NOMO-1 treated with dmso at 0.1 percent for 144 hours (cell line): ENCODE results near the gene OLIG3.

Experiments used
- DNase-seq: peaks from one replicate; lab custom pipeline; 2025; ENCODE audit not compliant: unreplicated experiment; lab: John Stamatoyannopoulos, UW

OLIG3 gene

GRCh38 chr6:137471986-137472385 is 22.2 kb downstream of the OLIG3 start:
- DNase-seq: no peak

DNA sequence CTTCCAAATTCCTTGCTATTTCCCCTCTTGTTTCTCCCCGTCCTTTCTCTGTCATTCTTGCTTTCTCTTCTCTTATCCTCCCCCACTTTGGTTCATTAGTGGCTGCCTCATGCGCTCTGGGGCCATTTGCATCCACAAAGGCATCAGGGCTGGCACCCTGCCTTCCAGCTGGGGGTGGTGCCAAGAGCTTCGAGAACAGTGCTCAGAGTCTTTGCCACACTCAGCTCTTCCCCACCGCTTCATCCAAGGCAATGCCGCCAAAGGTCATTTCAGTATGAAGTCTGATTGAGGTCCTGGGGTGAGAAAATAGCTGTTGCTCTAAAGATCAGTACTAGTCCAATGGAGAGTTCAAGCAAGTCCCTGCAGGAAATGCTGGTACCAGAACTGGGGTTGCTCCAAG is 22.7 kb downstream of the OLIG3 start:
- no peak for DNase-seq

- no peak for DNase-seq
These were observed 27.0 kb downstream of the OLIG3 start for GRCh38 chr6:137467211-137467610.

- no peak for DNase-seq
These were observed 28.7 kb downstream of the OLIG3 start for GRCh38 chr6:137465378-137466009.

- DNase-seq: no peak
These were observed 41.8 kb downstream of the OLIG3 start for GRCh38 chr6:137452333-137452894.

GRCh38 chr6:137443901-137444300 is 50.3 kb downstream of the OLIG3 start:
- DNase-seq: no peak
